Measurements from ENCODE around the gene INPP4A.

Gene INPP4A

GRCh38 chr2:98476192-98476868 is 31.7 kb downstream of the INPP4A start:
- DNase-seq (ENCODE audit: low read depth), result no peak

DNA sequence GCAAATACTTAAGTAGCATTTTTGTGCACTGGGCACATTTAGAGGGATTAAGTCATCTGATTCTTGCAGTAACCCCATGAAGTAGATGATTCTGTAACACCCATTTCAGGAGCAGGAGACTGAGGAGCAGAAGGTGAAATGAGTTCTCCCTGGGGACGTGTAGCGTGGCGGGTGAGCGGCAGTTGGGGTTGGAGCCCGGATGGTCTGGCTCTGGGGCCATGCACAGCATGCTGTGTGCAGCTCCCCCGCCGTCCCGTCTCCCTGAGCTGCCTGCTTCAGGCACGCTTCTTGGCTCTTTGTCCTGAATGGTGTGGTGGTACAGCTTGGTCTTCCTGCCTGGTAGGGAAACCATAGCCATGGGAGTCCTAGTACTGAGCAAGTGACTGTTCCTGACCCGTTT is 32.4 kb downstream of the INPP4A start:
- DNase-seq (ENCODE audit: low read depth), result no peak

- DNase-seq (ENCODE audit: low read depth), result no peak
Observed at GRCh38 chr2:98477506-98477905, 32.8 kb downstream of the INPP4A start.

DNA sequence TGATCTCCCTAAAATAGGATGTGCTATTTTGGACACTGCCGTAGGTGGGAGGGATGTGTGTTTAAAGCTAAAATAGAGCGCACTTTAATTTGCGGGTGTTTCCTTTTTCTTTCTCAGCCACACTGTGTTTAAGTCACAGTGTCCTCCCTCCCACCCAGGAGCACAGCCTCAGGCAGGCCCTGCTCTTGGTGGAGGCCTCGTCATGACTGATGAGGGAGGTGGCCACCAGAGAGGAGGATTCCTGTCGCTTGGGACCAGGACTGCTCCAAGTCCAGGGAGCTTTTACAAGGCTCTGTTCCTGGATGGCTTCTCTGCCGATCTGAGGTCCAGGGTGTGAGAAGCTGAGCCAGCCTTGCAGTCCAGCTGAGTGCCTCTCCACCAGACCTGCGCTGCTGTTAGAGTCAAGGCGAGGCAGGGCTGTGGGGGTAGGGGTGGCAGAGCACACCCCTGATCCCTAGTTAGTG is 33.5 kb downstream of the INPP4A start:
- DNase-seq (ENCODE audit: low read depth), result no peak

DNA sequence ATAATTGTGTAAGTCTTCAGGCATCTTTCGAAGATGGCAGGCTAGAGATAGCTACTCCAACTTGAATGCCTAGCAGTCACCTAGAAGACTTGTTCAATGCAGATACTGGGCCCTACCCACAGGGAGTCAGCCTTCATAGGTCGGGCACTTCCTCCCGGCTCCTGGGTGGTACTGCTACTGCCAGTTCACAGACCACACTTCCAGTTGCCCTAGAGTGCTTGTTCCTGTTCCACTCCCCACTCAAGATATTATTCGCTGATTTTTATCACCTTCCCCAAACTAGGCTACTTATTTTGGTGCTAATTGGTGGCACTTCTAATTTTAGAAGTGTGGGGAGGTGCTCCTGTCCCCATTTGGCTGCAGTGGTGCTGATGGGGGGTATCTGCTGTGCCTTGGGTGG is 34.2 kb downstream of the INPP4A start:
- no peak for DNase-seq (ENCODE audit: low read depth)

DNA sequence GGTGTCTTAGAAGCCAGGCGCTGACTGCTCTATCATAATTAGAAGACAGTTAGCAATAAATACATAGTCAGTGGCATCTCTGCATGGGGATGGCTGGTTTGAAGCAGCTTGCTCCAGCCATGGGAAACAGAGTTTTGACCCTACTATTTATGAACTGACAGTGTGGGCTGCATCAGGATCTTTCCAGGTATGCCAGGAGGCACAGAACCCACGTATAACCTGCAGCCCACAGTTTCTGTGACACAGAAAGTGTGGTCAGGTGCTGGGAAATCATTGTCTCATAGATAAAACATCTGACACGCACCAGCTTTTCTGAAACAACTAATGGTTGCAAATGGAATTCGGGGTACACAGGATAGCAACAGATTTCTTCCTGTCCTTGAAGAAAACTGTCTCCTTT is 34.7 kb downstream of the INPP4A start:
- no peak for DNase-seq (ENCODE audit: low read depth)

DNA sequence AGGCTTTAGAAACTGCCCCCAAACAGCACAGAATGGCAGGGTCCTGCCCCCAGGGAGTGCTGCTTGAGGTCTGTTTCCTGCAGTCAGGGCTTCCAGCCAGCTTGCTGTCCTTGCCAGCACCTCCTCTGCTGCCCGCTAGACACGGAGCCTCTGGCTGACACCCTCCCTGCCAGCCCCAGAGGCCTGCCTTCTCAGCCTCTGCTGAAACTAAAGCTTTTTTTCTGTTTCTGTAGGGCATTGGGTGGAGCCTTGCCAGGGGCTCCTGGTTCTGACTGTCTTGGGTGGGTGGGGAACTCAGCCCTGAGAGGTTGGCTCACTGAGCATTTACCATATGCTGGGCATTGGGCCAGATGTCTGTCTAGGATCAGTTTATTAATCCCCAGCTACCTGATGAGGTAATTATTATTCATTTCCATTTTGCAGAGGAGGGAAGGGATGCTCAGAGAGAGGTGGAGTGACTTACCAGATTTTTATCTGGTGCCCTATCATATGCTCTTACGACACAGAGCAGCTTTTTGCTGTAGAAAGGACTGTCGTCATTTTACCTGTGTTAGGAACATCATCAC is 35.4 kb downstream of the INPP4A start:
- DNase-seq (ENCODE audit: low read depth), result no peak

GRCh38 chr2:98480598-98480997 is 35.9 kb downstream of the INPP4A start:
- DNase-seq (ENCODE audit: low read depth), result no peak

DNA sequence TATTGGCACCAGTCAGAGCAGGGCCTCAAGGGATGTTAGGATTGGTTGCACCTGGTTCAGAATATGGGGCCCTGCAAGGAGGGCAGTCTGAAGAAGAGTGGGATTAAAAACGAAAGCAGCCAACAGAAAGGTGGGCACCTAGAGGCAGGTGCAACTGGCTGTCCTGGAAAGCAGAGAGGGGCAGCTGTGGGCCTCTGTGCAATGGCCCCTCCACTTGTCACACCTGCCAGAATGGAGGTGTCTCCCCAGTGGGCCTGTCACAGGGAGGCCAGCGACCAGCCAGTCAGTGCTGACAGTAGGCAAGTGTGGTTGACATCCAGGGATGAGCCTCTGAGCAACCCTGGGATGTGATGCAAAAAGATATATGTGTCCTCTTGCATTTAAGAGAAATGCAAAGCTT is 37.7 kb downstream of the INPP4A start:
- no peak for DNase-seq (ENCODE audit: low read depth)

GRCh38 chr2:98483257-98483861 is 38.7 kb downstream of the INPP4A start:
- DNase-seq (ENCODE audit: low read depth), result no peak

DNA sequence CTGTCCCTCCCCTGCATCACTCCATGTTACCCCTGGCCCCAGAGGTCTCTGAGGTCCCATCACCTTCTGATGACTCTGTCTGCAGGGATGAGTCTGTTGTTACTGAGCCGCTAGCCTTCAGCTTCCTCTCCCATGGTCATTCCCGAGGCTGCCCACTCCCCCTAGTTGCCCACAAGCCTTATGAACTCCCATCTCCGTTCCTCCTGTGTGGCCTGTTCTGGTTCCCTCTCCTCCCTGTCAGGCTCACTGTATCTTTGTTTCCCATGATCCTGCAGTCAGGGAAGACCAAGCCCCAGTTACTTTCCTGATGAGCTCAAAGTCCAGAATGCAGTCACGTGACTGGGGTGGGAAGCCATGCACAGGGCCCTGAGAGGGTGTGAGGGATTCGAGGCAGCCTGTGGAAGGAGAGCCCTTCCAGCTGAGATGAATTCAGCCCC is 39.5 kb downstream of the INPP4A start:
- no peak for DNase-seq (ENCODE audit: low read depth)

- no peak for DNase-seq (ENCODE audit: low read depth)
Observed at GRCh38 chr2:98484652-98485452, 40.2 kb downstream of the INPP4A start.

DNA sequence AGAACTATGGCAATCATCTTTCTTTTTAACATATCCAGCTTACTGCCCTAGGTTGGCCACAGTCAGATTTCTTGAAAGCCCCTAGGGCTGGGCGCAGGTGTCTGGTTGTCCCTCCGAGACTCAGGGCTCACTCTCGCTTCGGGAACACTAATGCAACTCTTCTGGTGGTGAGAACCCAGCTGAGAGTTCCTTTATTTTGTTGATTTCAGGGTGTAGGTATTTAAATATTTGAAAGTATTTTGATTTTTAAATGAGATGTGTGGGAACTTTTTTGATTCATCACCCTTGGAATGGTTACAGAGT is 40.7 kb downstream of the INPP4A start:
- no peak for DNase-seq (ENCODE audit: low read depth)

GRCh38 chr2:98486374-98486981 is 41.8 kb downstream of the INPP4A start:
- DNase-seq (ENCODE audit: low read depth), result no peak

DNA sequence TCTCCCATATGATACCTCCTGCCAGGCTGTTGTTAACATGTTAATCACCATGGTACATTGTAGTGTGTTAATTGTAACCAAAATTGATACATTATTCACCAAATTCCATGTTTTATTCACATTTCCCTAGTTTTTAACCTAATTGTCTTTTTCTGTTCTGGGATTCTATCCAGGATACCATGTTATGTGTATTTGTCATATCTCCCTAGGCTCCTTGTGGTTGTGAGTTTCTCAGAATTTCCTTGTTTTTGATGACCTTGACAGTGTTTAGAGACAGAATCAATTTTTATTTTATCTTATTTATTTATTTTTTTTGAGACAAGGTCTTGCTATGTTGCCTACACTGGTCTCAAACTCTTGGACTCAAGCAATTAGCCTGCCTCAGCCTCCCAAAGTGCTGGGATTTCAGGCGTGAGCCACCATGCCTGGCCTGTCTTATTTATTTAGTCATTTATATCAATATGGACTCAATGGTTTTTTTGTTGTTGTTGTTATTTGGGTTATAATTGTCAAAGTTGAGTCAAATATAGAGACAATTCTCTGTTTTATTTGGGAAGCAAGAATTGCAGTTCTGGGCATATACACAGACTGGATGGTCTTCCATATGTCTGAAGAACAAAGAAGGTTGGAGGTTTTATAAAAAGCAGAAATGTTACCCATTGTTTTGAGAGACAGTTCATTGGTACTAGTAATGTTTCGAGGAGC is 42.6 kb downstream of the INPP4A start:
- DNase-seq (ENCODE audit: low read depth), result no peak

- no peak for DNase-seq (ENCODE audit: low read depth)
Observed at GRCh38 chr2:98487806-98488189, 43.1 kb downstream of the INPP4A start.

DNA sequence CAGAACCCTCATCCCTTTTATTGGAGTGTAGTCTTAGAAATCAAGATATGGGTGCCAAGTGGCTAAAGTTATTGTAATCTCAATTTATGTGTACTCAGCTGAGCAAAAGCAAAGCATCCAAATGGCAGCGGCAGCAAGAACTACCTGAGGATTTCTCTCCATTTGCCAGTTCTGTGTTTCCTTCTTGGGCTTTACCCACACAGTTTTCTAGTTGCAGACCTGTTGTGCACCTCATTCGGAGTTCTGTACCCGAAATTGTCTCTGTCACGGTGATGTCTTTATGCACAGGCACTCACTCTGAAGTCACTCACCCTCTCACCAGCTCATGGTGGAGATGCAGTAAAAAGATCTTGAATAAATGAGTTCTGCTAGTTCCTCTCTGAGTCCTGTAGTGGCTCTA is 43.6 kb downstream of the INPP4A start:
- no peak for DNase-seq (ENCODE audit: low read depth)

DNA sequence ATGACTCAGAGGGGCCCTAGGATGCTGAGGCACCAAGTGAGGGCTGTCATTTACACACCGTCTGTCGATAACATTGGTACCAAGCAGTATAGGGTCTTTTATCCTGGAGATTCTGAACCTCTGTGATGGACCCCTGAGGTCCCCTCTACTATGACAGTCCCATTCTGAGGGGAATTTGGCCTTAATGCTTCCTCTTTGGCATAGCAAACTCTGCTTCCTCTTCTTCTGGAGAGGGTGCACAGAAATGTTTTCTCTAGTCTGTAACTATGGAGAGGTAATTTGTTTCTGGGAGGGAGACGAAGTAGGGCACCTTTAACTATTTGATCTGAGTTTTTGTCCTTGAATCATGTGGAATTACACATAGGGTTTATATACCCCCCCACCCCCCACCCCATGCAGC is 44.8 kb downstream of the INPP4A start:
- no peak for DNase-seq (ENCODE audit: low read depth)

DNA sequence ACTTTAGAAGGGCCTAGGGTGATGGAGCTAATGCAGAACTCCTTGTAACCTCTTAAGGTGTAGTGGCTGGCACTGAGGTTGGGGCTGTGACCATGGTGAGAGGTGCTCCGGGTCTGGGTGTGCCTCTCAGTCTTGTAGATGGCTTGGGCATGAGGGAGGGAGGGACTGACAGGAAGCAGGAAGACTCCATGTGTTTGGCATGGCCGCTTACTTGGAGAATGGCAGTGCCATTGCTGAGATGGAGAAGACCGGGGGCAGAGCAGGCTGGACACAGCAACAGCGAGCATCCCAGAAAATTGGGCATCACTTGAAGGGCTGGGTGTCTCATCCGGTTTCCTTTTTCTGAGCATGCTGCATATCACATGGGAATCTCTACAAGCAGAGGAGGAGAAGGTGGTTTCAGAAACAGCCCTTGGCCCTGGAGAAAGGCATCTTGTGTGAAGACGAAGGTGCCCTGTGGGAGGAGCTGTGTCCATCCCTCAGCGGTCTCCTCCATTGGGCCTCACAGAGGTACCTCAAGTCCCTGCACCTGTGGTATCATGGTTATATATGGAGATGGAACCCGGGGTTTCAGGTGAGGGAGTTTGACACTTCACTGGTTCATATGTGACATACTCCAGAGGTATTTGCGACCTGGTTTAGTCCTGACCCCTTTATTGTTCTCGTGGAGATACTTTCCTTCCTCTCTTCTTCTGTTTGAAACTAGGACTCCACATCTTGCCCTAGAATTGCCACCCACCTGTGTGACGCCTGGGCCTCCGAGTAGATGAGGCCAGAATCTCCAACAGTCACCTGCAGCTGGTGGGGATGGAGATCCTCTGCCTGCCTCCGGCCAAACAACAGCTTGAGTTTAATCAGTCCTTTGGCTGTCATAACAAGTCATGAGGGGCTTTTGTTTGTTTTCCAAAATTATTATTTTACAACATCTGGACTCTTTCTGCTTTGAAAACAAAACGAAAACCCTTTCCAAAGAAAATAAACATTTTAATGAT is 45.6 kb downstream of the INPP4A start:
- DNase-seq (ENCODE audit: low read depth), result no peak

DNA sequence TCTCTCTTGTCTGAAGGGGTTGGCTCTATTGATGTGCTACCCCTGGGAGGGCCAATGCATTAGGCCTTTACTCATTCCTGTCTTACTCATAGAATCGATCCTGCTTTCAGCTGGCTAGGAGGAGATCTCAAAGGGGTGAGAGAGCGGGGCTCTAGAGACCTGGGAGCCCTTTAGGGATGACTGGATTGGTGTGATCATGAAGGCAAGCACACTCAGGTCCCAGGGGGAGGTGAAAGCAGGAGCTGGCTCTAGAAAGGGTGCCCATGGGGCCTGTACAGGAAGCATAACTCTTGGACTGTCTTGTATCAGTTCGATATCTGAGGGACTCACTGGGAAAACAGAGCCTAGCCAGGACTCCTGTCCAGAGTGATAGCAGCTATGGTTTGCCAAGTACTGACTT is 47.8 kb downstream of the INPP4A start:
- DNase-seq (ENCODE audit: low read depth), result no peak

DNA sequence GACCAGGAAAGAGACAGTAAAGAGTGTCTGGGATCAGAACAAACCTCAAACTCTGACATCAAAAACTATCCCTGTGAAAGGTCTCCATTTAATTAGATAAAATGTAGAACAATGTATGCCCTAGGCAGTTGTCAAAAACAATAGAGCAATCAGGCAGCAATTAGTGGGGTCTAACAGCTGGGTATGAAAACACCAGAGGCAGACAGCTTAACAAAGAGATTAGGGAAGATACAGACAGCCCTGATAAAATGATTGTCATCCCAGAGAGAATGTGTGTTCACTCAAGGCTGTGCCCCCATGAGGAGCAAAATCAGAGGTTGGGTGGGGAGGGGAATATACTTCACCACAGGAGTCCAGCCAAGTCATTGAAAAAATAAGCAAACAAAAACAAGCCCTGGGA is 50.0 kb downstream of the INPP4A start:
- no peak for DNase-seq (ENCODE audit: low read depth)
